CD14-positive monocyte (primary cell): ENCODE results near the gene MED10. TPM values are rescaled to one million over a fixed set of nuclear protein-coding genes. Genes with fewer than 3 reads are reported as not detected.

Experiments
- DNase-seq, 3 donors: peaks; one replicate each; pipeline ENCODE4 v3.0.0-alpha.2; 2011 to 2022
- H2AFZ ChIP-seq: 2 replicates; pipeline ENCODE4 v1.6.0; 2012; ENCODE audit warnings: mild to moderate bottlenecking, low read depth, low read length, inconsistent platforms; ENCODE audit not compliant: insufficient read depth, poor library complexity, severe bottlenecking
- H3K27ac ChIP-seq, 2 donors: 1 replicate in 1 of 2; 2 replicates in 1 of 2; pipeline ENCODE4 v1.5.1; 2012 to 2013; ENCODE audit warnings: low read length in 2 of 2, control low read depth in 1 of 2, inconsistent platforms in 1 of 2, low read depth in 1 of 2, mild to moderate bottlenecking in 1 of 2
- H3K27me3 ChIP-seq, 2 donors: one replicate each; pipeline versions ENCODE4 v1.6.0 to v1.6.1; 2011 to 2013; ENCODE audit warnings: low read length in 2 of 2; ENCODE audit not compliant: control insufficient read depth in 2 of 2, insufficient read depth in 2 of 2
- H3K36me3 ChIP-seq, 2 donors: replicated peaks in 1 of 2; 1 replicate in 1 of 2; 2 replicates in 1 of 2; pipeline versions ENCODE4 v1.5.1 to v1.6.1; 2012 to 2013; ENCODE audit warnings: low read length in 2 of 2, control low read depth in 1 of 2, inconsistent platforms in 1 of 2, mild to moderate bottlenecking in 1 of 2; ENCODE audit not compliant: insufficient read depth in 2 of 2, control insufficient read depth in 1 of 2
- H3K4me1 ChIP-seq, 2 donors: 1 replicate in 1 of 2; 2 replicates in 1 of 2; pipeline versions ENCODE4 v1.5.1 to v1.6.1; 2012 to 2013; ENCODE audit warnings: low read length in 2 of 2, control low read depth in 1 of 2, inconsistent platforms in 1 of 2, mild to moderate bottlenecking in 1 of 2, moderate library complexity in 1 of 2; ENCODE audit not compliant: insufficient read depth in 2 of 2, control insufficient read depth in 1 of 2
- H3K4me2 ChIP-seq: replicated peaks from 2 replicates; pipeline ENCODE3; 2012; ENCODE audit warnings: low read length, moderate library complexity, mild to moderate bottlenecking; ENCODE audit not compliant: poor library complexity, severe bottlenecking; ENCODE audit errors: extremely low read depth
- H3K4me3 ChIP-seq, 3 experiments: fragments of 200-600 bp in 1 of 3; sonication (generic) in 1 of 3; replicated peaks in 1 of 3; 1 replicate in 2 of 3; 2 replicates in 1 of 3; pipeline ENCODE4 v1.5.1; 2011 to 2013; ENCODE audit warnings: low read length in 3 of 3, mild to moderate bottlenecking in 3 of 3, control low read depth in 2 of 3, low read depth in 2 of 3, inconsistent platforms in 1 of 3, moderate library complexity in 1 of 3
- H3K79me2 ChIP-seq: 2 replicates; pipeline ENCODE4 v1.6.0; 2012; ENCODE audit warnings: mild to moderate bottlenecking, control low read depth, inconsistent platforms, low read length, moderate library complexity; ENCODE audit not compliant: insufficient read depth
- H3K9ac ChIP-seq: 2 replicates; pipeline ENCODE4 v1.6.0; 2017; ENCODE audit warnings: low read length, mild to moderate bottlenecking; ENCODE audit not compliant: insufficient read depth, poor library complexity, severe bottlenecking
- H3K9me3 ChIP-seq, 2 donors: replicated peaks in 1 of 2; 1 replicate in 1 of 2; 2 replicates in 1 of 2; pipeline versions ENCODE4 v1.5.1 to v1.6.1; 2012 to 2013; ENCODE audit warnings: low read length in 2 of 2, control low read depth in 1 of 2; ENCODE audit not compliant: control insufficient read depth in 1 of 2, insufficient read depth in 1 of 2
- H4K20me1 ChIP-seq: 2 replicates; pipeline ENCODE4 v1.6.0; 2012; ENCODE audit warnings: mild to moderate bottlenecking, low read length, control low read depth, moderate library complexity; ENCODE audit not compliant: insufficient read depth
- H3K27ac Mint-ChIP-seq, 7 donors: one replicate each; pipeline ENCODE4 v1.8.0; 2020; ENCODE audit warnings: mild to moderate bottlenecking in 7 of 7, mixed read lengths in 7 of 7, moderate library complexity in 6 of 7, inconsistent platforms in 2 of 7
- H3K27me3 Mint-ChIP-seq, 3 donors: one replicate each; pipeline ENCODE4 v1.8.0; 2021 to 2022; ENCODE audit warnings: low read depth in 3 of 3, mild to moderate bottlenecking in 3 of 3, mixed read lengths in 3 of 3, moderate library complexity in 3 of 3, inconsistent platforms in 1 of 3
- H3K36me3 Mint-ChIP-seq, 2 donors: one replicate each; pipeline ENCODE4 v1.8.0; 2020; ENCODE audit warnings: mixed read lengths in 2 of 2, inconsistent platforms in 1 of 2, mild to moderate bottlenecking in 1 of 2
- H3K4me1 Mint-ChIP-seq: one replicate; pipeline ENCODE4 v1.8.0; 2020; ENCODE audit warnings: mild to moderate bottlenecking, mixed read lengths
- H3K4me3 Mint-ChIP-seq, 2 donors: one replicate each; pipeline ENCODE4 v1.8.0; 2020; ENCODE audit warnings: mild to moderate bottlenecking in 2 of 2, mixed read lengths in 2 of 2, moderate library complexity in 1 of 2
- H3K9me3 Mint-ChIP-seq, 7 donors: one replicate each; pipeline ENCODE4 v1.8.0; 2020 to 2022; ENCODE audit warnings: mixed read lengths in 7 of 7, mild to moderate bottlenecking in 6 of 7, moderate library complexity in 6 of 7, inconsistent platforms in 2 of 7
- WGBS: methylation state at CpG from one replicate; pipeline ENCODE4 v1.1.5; 2013; ENCODE audit warnings: missing lambda C conversion rate; ENCODE audit not compliant: insufficient coverage; 5-methylcytosine and 5-hydroxymethylcytosine counted together
- intact Hi-C, 2 donors: fragments of 100-400 bp; cut with micrococcal nuclease; formaldehyde crosslinking; loops; one replicate each; pipeline versions ENCODE4 v1.15.0 to v1.15.1; 2023
- polyA plus RNA-seq, 3 donors: library from polyadenylated mRNA; depleted of rRNA in 1 of 3; unstranded in 2 of 3; stranded (reverse) in 1 of 3; fragments of 300-500 nt in 2 of 3; fragments of >200 nt in 1 of 3; fragmentation: Illumina TruSeq in 2 of 3; gene quantifications; 1 replicate in 2 of 3; 2 replicates in 1 of 3; pipeline ENCODE4 v1.2.3, GENCODE V29; 2012 to 2021
- TF ChIP-seq, protein P1 (sequence below): fragments of 200-600 bp; IDR thresholded peaks from one replicate; pipeline ENCODE4 v1.8.0; 2022; ENCODE audit warnings: antibody characterized with exemption, mild to moderate bottlenecking

MED10 gene
- polyA plus RNA-seq, 3 donors: 27.6 to 47.8 (median 47.3) TPM

DNA sequence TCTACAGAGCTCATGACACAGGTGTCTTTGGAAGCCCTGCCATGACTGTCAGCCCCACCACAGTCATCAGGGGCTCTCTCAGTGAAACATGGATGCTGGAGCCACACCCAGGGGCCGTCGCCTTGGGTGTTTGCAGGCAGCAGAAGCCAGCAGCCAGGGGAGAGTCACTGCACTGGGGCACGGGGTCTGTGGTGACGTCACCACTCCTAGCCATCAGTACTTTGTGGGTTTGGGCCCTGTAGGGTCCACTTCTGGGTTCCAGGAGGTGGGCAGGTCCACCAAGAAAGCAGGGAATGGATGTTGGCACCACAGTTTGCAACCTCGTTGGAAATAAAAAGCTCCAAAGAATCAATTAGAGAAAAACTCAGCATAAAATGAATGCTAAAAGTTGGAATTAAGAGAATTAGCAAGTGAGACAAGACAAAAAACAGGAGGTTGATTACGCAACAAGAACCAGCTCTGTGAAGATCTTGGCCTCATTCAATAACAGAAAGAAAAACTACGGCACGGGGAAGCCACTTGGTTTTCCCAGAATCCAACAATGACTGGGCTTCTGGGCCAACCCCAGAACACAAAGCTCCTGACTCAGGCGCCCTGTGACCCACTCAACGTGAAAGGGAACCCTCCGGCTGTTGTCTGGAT lies 34.3 kb downstream of the MED10 start:
- no peak overlapping the region for H3K27ac Mint-ChIP-seq
- Histone ChIP-seq H3K27me3 (no peaks in the 10 kb centered on the region), H3K4me2 (no peak overlapping the region), H3K4me3 (no peak overlapping the region), H4K20me1 (no peaks in the 10 kb centered on the region), H3K79me2 (no peaks in the 10 kb centered on the region), H3K36me3 (no peaks in the 10 kb centered on the region), H2AFZ (no peak overlapping the region), H3K4me1 (no peaks in the 10 kb centered on the region), H3K9ac (no peak overlapping the region), H3K27ac (no peak overlapping the region), H3K9me3 (no peaks in the 10 kb centered on the region)
- peaks cover 1 to 2% (median 2%) of the 10 kb centered on the region in 3 donors for H3K27me3 Mint-ChIP-seq
- H3K36me3 Mint-ChIP-seq: no peaks in the 10 kb centered on the region
- TF ChIP-seq, protein P1, sequence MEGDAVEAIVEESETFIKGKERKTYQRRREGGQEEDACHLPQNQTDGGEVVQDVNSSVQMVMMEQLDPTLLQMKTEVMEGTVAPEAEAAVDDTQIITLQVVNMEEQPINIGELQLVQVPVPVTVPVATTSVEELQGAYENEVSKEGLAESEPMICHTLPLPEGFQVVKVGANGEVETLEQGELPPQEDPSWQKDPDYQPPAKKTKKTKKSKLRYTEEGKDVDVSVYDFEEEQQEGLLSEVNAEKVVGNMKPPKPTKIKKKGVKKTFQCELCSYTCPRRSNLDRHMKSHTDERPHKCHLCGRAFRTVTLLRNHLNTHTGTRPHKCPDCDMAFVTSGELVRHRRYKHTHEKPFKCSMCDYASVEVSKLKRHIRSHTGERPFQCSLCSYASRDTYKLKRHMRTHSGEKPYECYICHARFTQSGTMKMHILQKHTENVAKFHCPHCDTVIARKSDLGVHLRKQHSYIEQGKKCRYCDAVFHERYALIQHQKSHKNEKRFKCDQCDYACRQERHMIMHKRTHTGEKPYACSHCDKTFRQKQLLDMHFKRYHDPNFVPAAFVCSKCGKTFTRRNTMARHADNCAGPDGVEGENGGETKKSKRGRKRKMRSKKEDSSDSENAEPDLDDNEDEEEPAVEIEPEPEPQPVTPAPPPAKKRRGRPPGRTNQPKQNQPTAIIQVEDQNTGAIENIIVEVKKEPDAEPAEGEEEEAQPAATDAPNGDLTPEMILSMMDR: no peak
- no peak overlapping the region for H3K4me3 Mint-ChIP-seq
- peaks cover 0 to 4% (median 0%) of the 10 kb centered on the region in 7 donors for H3K9me3 Mint-ChIP-seq
- H3K4me1 Mint-ChIP-seq: no peaks in the 10 kb centered on the region
- no peak for DNase-seq
- intact Hi-C loops: no loop called here
- 76% methylated on average over 7 of the region's 11 CpGs for WGBS

DNA sequence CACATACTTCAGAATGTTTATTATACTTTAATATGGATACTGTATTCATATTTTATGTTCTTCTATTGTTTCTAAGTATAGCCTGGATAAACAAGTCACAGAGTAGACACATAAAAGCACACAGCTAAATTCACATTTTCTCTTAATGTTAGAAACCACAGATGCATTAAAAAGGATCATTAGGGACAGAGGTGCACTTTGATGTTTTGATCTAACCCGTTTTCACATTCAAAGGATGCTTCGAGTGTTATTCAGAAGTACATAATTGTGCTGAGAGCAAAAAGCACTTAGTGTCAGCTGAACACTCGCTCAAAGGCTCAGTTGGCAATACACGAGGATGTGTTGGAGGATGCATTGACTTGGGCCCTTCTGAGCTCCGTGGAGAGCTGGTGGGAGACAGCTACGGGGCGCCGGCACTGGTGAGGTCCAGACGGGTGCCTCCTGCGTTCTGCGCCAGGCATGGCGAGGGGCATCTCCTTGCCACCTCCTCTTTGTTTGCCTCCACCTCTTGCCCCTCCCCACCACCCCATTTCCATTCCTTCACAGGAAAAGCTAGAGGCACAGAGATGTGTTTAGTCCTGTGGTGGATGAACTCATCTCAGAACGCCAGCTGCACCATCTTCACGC lies 35.5 kb downstream of the MED10 start:
- no peaks in the 10 kb centered on the region for H3K4me1 Mint-ChIP-seq
- H3K4me2 ChIP-seq: no peak overlapping the region
- TF ChIP-seq, protein P1: no peak

More for the DNA sequence above, 35.5 kb downstream of the MED10 start:
- Histone ChIP-seq H4K20me1 (no peaks in the 10 kb centered on the region), H3K9ac (no peak overlapping the region), H2AFZ (no peak overlapping the region), H3K36me3 (no peaks in the 10 kb centered on the region), H3K27me3 (no peaks in the 10 kb centered on the region), H3K9me3 (no peaks in the 10 kb centered on the region), H3K79me2 (no peaks in the 10 kb centered on the region), H3K27ac (no peak overlapping the region), H3K4me1 (no peaks in the 10 kb centered on the region), H3K4me3 (no peak overlapping the region)
- no peak overlapping the region for H3K4me3 Mint-ChIP-seq
- WGBS: 76% methylated on average over 5 of the region's 14 CpGs
- H3K9me3 Mint-ChIP-seq: peaks cover 0 to 4% (median 0%) of the 10 kb centered on the region in 7 donors
- DNase-seq: no peak
- H3K27me3 Mint-ChIP-seq: peaks cover 1 to 3% (median 2%) of the 10 kb centered on the region in 3 donors
- intact Hi-C loops: no loop called here
- H3K27ac Mint-ChIP-seq: peak overlapping the region in 1 of 7 donors; percentile 25
- H3K36me3 Mint-ChIP-seq: no peaks in the 10 kb centered on the region
